DND-41 (cell line): ENCODE measurements around the gene STK32B.

Experiments used
- EZH2 ChIP-seq: IDR thresholded peaks from 3 replicates; pipeline ENCODE4 v1.6.1; 2012; ENCODE audit warnings: borderline replicate concordance, low read depth, mild to moderate bottlenecking, moderate library complexity, low read length, inconsistent platforms; ENCODE audit not compliant: severe bottlenecking
- TF ChIP-seq, protein P1 (sequence below): IDR thresholded peaks from 2 replicates; pipeline ENCODE4 v1.5.1; 2012; ENCODE audit warnings: borderline replicate concordance, low read length, moderate library complexity, mild to moderate bottlenecking; ENCODE audit not compliant: poor library complexity, severe bottlenecking; ENCODE audit errors: extremely low read depth

DNA sequence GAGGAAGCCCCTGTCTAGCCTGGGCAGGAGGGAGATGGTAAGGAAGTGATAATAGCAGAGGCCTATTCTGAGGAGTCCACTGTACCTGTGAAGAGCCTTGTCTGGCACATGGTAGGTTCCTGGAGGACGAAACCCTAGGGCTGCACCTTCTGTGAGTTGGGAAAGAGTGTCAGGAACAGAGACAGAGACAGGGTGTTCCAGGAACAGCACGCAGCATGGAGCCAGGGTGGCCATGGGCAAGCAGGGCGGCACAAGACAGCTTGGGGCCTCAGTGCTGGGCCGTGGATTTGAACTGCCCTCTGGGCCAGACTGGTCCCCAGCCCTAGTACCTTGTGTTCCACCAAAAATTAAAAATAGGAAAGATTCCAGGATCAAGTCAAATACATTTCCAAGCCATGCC is 384.5 kb downstream of the STK32B start:
- TF ChIP-seq, protein P1, sequence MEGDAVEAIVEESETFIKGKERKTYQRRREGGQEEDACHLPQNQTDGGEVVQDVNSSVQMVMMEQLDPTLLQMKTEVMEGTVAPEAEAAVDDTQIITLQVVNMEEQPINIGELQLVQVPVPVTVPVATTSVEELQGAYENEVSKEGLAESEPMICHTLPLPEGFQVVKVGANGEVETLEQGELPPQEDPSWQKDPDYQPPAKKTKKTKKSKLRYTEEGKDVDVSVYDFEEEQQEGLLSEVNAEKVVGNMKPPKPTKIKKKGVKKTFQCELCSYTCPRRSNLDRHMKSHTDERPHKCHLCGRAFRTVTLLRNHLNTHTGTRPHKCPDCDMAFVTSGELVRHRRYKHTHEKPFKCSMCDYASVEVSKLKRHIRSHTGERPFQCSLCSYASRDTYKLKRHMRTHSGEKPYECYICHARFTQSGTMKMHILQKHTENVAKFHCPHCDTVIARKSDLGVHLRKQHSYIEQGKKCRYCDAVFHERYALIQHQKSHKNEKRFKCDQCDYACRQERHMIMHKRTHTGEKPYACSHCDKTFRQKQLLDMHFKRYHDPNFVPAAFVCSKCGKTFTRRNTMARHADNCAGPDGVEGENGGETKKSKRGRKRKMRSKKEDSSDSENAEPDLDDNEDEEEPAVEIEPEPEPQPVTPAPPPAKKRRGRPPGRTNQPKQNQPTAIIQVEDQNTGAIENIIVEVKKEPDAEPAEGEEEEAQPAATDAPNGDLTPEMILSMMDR = no peak
- TF ChIP-seq EZH2 = no peak
